HG03521 (cell line): ENCODE measurements around the gene GPI.

Source experiments
- ATAC-seq: cut with Tn5 transposase; IDR thresholded peaks from one replicate; pipeline ENCODE4 v1.9.1; 2021; ENCODE audit warnings: mild to moderate bottlenecking, moderate library complexity; ENCODE audit not compliant: unreplicated experiment

Gene GPI

DNA sequence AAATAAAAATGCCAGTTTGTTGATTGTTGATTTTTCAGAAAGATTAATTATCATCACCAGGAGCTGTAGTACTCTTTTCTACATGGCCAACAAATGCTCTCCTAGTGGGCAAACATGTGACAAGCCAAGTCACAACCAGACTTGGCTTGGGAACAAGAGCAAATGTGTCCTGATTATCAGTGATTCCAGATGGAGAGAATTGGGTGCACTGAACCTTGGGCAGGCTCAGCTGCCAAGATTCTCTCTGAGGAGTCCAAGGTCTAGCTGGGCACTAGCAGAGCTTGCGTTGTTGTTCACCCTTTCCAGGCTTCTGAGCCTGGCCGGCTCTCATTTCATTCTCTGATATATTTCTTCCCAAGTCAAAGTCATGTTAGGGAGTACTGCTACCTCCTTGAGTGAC, 27.3 kb upstream of the GPI start:
- no peak for ATAC-seq

- no peak for ATAC-seq
Measured at GRCh38 chr19:34341935-34342680, 22.9 kb upstream of the GPI start.

DNA sequence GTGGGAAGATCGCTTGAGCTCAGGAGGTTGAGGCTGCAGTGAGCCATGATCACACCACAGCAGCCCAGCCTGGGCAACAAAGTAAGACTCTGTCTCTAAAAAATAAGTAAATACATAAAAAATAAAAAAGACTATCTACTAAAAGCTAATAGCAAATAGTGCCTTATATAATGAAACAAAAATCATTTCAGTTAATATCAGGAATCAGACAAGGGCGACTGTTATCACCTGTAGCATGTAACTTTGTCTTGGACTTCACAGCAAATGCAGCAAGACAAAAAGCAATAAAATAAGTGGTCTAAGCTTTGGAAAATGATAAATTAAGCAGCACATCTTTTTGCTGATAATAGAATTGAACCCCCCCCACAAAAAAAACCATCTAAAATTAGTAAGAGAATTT, 21.2 kb upstream of the GPI start:
- ATAC-seq: no peak

- ATAC-seq: no peak
Measured at GRCh38 chr19:34345947-34346351, 19.0 kb upstream of the GPI start.

DNA sequence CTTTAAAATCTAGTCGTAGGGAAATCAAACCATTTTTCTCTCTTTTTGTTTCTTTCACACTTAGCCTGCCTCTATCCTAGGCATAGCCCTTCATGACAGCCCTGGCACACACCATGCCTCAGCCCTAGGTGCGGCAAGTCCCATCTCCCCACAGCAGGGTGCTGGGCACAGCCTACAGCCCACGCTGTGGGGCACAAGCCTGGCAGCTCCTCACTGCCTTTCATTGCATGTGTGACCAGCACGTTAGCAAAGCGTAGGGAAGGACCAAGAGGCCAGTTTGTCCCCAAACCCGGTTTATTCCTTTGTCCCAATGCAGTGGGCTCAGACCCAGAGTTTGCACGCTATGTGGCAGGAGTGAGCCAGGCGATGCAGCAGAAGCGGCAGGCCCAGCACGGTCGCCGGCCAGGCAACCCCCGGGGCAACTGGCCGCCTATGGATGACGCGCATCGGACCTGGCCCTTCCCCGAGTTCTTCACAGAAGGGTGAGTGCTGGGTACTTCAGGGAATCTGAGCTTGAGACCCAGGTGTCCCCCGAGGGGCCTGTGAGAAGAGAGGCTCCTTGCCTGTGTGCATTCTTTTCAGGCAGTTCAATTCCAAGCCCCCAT, 17.3 kb upstream of the GPI start:
- no peak for ATAC-seq

DNA sequence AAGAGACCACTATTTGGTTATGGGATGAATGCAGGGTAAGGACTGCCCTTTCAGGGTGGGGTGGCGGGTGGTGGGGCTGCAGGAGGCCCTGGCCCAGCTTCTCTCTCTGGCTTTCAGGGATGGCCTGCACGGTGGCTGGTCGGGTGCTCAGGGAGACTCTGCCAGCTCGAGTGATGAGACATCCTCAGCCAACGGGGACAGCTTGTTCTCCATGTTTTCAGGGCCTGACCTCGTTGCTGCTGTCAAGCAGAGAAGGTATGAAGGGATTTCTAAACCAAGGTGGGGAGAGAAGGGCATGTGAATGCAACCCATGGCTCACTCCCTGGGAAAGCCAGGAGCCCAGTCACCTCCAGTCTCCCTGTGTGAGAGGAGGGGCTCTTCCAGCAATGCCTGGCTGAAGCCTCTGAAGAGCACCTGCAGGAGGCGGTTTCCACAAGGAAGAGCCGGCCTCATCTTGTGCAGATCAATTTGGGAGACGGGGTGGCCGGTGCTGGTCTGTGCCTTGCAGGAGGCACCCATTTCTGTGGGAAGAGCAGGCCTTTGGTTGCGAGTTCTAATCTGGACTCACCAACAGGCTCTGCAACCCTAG, 16.0 kb upstream of the GPI start:
- ATAC-seq: no peak

- no peak for ATAC-seq
Measured at GRCh38 chr19:34350161-34350561, 14.8 kb upstream of the GPI start.

GRCh38 chr19:34351382-34351826, 13.6 kb upstream of the GPI start:
- ATAC-seq: no peak

DNA sequence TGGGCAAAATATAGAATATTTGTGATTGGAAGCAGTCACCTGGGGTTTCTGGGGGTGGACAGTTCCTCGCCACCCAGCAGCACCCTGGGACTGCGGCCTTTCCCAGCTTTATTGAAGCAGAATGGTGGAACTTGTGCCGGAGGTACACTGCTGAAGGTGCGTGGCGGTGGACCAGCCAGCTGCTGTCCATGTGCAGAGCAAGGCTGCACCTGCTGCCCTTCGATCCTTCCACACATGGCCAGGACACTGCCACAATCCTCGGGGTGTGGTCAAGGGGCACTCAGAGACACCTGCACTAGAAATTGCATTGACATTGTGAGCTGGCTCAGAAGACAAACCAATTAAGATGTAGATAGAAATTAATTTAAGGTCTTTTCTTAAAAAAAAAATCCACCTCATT, 11.4 kb upstream of the GPI start:
- ATAC-seq: no peak

- no peak for ATAC-seq
Measured at GRCh38 chr19:34355201-34355600, 9.8 kb upstream of the GPI start.

DNA sequence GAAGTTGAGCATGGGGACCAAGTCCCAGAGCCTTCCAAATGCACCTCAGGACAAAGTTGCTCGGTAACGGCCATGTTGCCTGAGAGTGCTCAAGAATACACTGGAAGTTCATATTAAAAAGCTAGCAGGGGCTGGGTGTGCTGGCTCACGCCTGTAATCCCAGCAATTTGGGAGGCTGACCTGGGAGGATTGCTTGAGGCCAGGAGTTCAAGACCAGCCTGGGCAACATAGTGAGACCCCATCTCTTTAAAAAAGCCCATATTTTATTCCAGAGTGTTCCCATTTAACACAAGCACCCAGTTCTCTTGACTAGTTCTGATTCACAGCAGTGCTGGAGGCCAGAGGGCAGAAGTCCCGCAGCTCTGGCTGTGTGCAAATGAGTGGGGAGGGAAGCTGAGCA, 8.1 kb upstream of the GPI start:
- no peak for ATAC-seq

- ATAC-seq: no peak
Measured at GRCh38 chr19:34357431-34357830, 7.6 kb upstream of the GPI start.

DNA sequence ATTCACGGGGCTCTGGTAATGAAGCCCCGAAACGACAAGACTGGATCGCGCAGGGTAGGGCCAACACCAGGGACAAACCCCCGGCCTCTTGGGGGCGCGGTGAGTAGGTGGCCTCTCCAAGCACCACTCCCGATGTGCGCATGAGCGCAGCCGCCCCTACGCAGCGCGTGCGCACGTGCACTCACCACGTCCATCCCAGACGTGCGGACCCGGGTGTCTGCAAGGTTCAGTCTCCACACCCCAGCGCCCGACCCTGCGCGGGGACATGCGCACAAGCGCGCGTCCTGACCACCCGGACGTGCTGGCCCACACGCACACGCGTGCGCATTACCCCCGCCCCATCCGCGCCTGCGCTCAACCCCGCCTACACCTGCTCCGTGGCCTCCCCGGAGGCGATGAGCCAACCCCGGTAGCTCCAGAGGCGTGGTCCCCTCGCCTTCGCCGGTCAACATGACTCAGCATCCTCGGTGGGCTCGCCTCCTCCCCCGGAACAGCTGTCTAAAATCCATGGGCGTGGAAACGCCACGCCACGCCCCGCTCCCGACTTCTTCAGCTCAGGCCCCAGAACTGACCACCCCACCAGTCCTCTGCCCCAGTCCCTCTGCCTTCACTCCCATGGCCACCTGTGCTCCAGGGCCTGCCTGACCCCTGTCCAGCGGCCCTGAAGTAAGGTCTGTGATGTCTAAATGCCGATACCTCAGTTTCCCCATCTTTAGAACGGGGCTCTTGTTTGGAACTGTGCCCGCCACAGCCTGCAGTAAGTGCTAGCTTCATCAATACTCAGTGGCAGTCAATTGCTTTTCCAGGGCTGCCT, 5.6 kb upstream of the GPI start:
- ATAC-seq: peak; percentile 94

DNA sequence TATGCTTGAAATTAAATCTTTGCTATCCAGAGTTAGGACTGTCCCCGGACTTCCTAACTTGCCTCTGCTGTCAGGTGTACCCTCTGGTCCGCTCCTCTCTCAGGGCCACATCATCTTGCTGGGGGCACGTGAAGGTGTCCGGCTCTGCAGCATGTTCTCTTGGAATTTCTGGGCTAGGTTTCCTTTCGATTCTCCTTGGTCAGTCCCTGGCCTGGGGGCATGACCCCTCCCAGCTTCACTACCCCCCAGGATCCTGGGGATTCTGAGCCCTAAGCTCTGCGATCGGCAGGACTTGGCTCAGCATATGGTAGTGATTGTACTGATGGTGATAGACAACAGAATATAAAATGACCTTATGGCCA, 5.1 kb upstream of the GPI start:
- ATAC-seq: no peak

DNA sequence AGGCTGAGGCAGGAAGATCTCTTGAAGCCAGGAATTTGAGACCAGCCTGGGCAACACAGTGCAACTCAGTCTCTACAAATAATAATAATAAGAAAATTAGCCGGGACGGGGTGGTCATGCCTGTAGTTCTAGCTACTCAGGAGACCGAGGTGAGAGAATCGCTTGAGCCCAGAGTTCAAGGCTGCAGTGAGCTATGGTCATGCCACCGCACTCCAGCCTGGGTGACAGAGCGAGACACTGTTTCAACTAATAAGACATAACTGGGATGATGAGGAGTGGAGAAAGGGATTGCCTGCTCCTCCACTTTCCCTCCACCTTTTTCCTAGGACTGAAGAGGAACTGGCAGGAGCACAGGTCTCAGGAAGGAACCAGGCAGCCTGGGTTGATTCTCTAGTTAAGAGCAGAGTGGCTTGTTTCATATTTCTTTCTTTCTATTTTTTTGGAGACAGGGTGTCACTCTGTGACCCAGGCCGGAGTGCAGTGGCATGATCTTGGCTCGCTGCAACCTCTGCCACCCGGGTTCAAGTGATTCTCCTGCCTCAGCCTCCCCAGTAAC, 4.6 kb upstream of the GPI start:
- ATAC-seq: no peak

GRCh38 chr19:34362679-34363069, 2.3 kb upstream of the GPI start:
- no peak for ATAC-seq

DNA sequence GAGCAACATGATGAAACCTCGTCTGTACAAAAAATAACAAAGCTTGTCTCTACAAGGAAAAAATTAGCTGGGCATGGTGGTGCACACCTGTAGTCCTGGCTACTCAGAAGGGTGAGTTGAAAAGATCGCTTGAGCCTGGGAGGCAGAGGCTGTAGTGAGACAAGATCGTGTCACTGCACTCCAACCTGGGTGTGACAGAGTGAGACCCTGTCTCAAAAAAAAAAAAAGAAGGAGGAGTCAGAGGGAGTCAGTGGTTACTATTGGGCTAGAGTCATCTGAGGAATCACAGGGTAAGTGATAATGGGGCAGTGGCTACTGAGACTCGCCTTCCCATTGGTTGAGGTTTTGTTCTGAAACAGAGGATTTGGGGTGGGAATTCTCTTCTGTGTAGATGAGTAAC, 1.9 kb upstream of the GPI start:
- ATAC-seq: no peak

GRCh38 chr19:34363930-34364329, 1.1 kb upstream of the GPI start:
- ATAC-seq: no peak

- no peak for ATAC-seq
Measured at GRCh38 chr19:34364462-34364829, 550 bp upstream of the GPI start.

DNA sequence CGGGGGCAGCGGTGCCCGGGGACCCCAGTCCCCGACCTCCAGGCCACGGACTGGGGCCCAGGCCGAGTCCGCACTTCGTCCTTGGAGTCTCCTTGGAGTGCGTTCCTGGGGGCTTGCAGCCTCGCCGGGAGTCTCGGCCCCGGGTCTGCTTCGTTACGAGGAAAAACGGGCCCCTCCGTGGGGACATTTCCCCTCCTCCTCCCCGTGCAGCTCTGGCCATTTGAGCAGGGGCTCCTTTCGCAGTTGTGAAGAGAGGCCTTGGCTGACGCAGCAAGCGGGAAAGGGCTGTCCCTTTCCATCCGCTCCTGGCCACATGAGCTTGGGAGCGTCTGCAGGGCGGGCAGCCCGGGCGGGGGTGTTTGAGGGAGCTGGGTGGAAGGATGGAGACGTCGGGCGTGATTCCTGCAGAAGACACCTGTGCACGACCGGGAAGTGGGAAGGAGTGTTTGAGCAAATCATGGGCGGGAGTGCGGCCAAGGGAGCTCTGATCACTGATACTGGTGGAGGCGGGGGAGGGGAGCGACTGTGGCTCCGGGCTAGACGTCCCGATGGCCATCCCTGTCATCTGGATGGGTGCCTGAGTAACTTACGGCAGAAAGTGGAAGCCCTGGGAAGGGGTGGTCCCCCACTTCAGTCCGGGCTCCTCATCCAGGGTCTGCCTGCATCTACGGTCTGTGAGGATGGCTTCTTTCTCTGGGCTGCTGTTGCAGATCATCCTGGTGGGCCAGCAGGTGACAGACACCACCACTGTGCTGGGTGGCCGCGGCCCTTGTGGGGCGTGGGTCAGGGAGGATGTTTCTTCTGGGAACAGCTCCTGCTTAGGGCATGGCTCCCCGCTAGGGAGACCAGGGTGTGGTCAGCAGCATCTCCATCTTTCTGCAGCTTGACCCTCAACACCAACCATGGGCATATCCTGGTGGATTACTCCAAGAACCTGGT, 736 bp downstream of the GPI start:
- ATAC-seq: peak; percentile 25
